Thymus (tissue), 11 donors: Measurements from ENCODE around the gene TEKTIP1. TPM values are rescaled to one million over a fixed set of nuclear protein-coding genes. Genes with fewer than 3 reads are reported as not detected.
"Not testable (repeated sequence)": the region's sequence is repeated elsewhere in the genome, so short reads cannot be mapped to it uniquely, and the experiment has no call there.

ENCODE experiments used
- DNase-seq, 9 donors: peaks; one replicate each; pipeline ENCODE4 v3.0.0-alpha.2; 2013; ENCODE audit warnings: low spot score in 9 of 9, low read depth in 6 of 9, missing footprints in 1 of 9
- H3K27ac ChIP-seq, 2 donors: one replicate each; pipeline ENCODE4 v1.5.1; 2013; ENCODE audit warnings: control low read depth in 1 of 2, low read depth in 1 of 2, low read length in 1 of 2, mild to moderate bottlenecking in 1 of 2, moderate library complexity in 1 of 2
- H3K27me3 ChIP-seq, 2 donors: one replicate each; pipeline ENCODE4 v1.5.1; 2013; ENCODE audit warnings: low read length in 1 of 2; ENCODE audit not compliant: control insufficient read depth in 2 of 2, insufficient read depth in 1 of 2
- H3K36me3 ChIP-seq, 2 donors: one replicate each; pipeline ENCODE4 v1.5.1; 2013; ENCODE audit warnings: low read length in 1 of 2, mild to moderate bottlenecking in 1 of 2, moderate library complexity in 1 of 2; ENCODE audit not compliant: control insufficient read depth in 2 of 2, insufficient read depth in 2 of 2
- H3K4me1 ChIP-seq, 2 donors: one replicate each; pipeline ENCODE4 v1.5.1; 2013; ENCODE audit warnings: low read length in 2 of 2; ENCODE audit not compliant: control insufficient read depth in 2 of 2, insufficient read depth in 2 of 2
- H3K4me3 ChIP-seq, 2 donors: one replicate each; pipeline ENCODE4 v1.5.1; 2013; ENCODE audit warnings: low read length in 2 of 2, control low read depth in 1 of 2, mild to moderate bottlenecking in 1 of 2
- H3K9me3 ChIP-seq, 2 donors: one replicate each; pipeline ENCODE4 v1.5.1; 2013; ENCODE audit warnings: low read length in 1 of 2, mild to moderate bottlenecking in 1 of 2; ENCODE audit not compliant: control insufficient read depth in 2 of 2, insufficient read depth in 1 of 2
- WGBS: extraction: QIAGEN DNeasy Blood & Tissue Kit; methylation state at CpG from one replicate; pipeline ENCODE4 v1.1.7; 2013; 5-methylcytosine and 5-hydroxymethylcytosine counted together
- polyA plus RNA-seq: library from polyadenylated mRNA; stranded (reverse); fragments of 200-250 nt; gene quantifications from one replicate; pipeline ENCODE4 v1.2.3, GENCODE V29; 2013
- total RNA-seq: library from RNA; stranded (reverse); fragments of 120-200 nt; gene quantifications from one replicate; pipeline ENCODE4 v1.2.4, GENCODE V29; 2013
- donor health status: healthy.

TEKTIP1 gene
- total and polyA plus RNA-seq, 2 donors: 0.61 to 4.9 TPM

GRCh38 chr19:3526507-3527237 lies 12.3 kb upstream of the TEKTIP1 start:
- H3K9me3 ChIP-seq: no peaks in the 10 kb centered on the region
- no peak overlapping the region for H3K4me3 ChIP-seq
- H3K27me3 ChIP-seq: no peaks in the 10 kb centered on the region
- no peak overlapping the region for H3K27ac ChIP-seq
- DNase-seq: no peak
- WGBS: 98% methylated on average over 28 of the region's 28 CpGs
- H3K4me1 ChIP-seq: no peaks in the 10 kb centered on the region
- H3K36me3 ChIP-seq: peaks cover 68 to 83% of the 10 kb centered on the region in 2 donors

GRCh38 chr19:3527238-3527910 lies 11.6 kb upstream of the TEKTIP1 start:
- Histone ChIP-seq H3K36me3 (peaks cover 75 to 83% of the 10 kb centered on the region in 2 donors), H3K27ac (no peak overlapping the region), H3K4me1 (no peaks in the 10 kb centered on the region), H3K4me3 (no peak overlapping the region), H3K27me3 (no peaks in the 10 kb centered on the region), H3K9me3 (no peaks in the 10 kb centered on the region)
- over 99% methylated on average over 21 of the region's 21 CpGs for WGBS
- DNase-seq: no peak

- Histone ChIP-seq H3K4me1 (no peaks in the 10 kb centered on the region), H3K36me3 (peaks cover 77 to 83% of the 10 kb centered on the region in 2 donors), H3K4me3 (no peak overlapping the region), H3K27me3 (no peaks in the 10 kb centered on the region), H3K9me3 (no peaks in the 10 kb centered on the region), H3K27ac (no peak overlapping the region)
- over 99% methylated on average over 14 of the region's 14 CpGs for WGBS
- DNase-seq: no peak
Observed at GRCh38 chr19:3528080-3528479, 10.9 kb upstream of the TEKTIP1 start.

GRCh38 chr19:3528539-3529211 lies 10.3 kb upstream of the TEKTIP1 start:
- Histone ChIP-seq H3K27me3 (no peaks in the 10 kb centered on the region), H3K36me3 (peaks cover 77 to 83% of the 10 kb centered on the region in 2 donors), H3K4me1 (no peaks in the 10 kb centered on the region), H3K9me3 (no peaks in the 10 kb centered on the region), H3K4me3 (no peak overlapping the region), H3K27ac (no peak overlapping the region)
- DNase-seq: no peak
- WGBS: 98% methylated on average over 20 of the region's 20 CpGs

GRCh38 chr19:3529299-3529698 lies 9.7 kb upstream of the TEKTIP1 start:
- H3K4me3 ChIP-seq, H3K4me1 ChIP-seq, H3K9me3 ChIP-seq, H3K27ac ChIP-seq, H3K27me3 ChIP-seq, DNase-seq: not testable (repeated sequence)
- WGBS: 97% methylated on average over 7 of the region's 7 CpGs
- peaks cover 75 to 83% of the 10 kb centered on the region in 2 donors for H3K36me3 ChIP-seq

GRCh38 chr19:3530389-3530788 lies 8.6 kb upstream of the TEKTIP1 start:
- DNase-seq: no peak
- Histone ChIP-seq H3K27me3 (no peaks in the 10 kb centered on the region), H3K4me3 (no peak overlapping the region), H3K36me3 (peaks cover 76 to 84% of the 10 kb centered on the region in 2 donors), H3K4me1 (no peaks in the 10 kb centered on the region), H3K27ac (no peak overlapping the region), H3K9me3 (no peaks in the 10 kb centered on the region)
- 98% methylated on average over 12 of the region's 12 CpGs for WGBS

- Histone ChIP-seq H3K27ac (no peak overlapping the region), H3K9me3 (no peaks in the 10 kb centered on the region), H3K27me3 (no peaks in the 10 kb centered on the region), H3K36me3 (peaks cover 76 to 85% of the 10 kb centered on the region in 2 donors), H3K4me1 (no peaks in the 10 kb centered on the region), H3K4me3 (no peak overlapping the region)
- WGBS: 98% methylated on average over 29 of the region's 29 CpGs
- DNase-seq: no peak
Observed at GRCh38 chr19:3531716-3532115, 7.3 kb upstream of the TEKTIP1 start.

GRCh38 chr19:3532154-3532786 lies 6.7 kb upstream of the TEKTIP1 start:
- WGBS: 97% methylated on average over 33 of the region's 33 CpGs
- no peak for DNase-seq
- no peak overlapping the region for H3K27ac ChIP-seq

GRCh38 chr19:3533033-3533432 lies 5.9 kb upstream of the TEKTIP1 start:
- Histone ChIP-seq H3K4me1 (no peaks in the 10 kb centered on the region), H3K4me3 (no peak overlapping the region), H3K36me3 (peaks cover 70 to 78% of the 10 kb centered on the region in 2 donors), H3K9me3 (no peaks in the 10 kb centered on the region), H3K27me3 (no peaks in the 10 kb centered on the region), H3K27ac (no peak overlapping the region)
- WGBS: 97% methylated on average over 17 of the region's 17 CpGs
- DNase-seq: no peak

More at GRCh38 chr19:3532154-3532786, 6.7 kb upstream of the TEKTIP1 start:
- Histone ChIP-seq H3K4me3 (no peak overlapping the region), H3K9me3 (no peaks in the 10 kb centered on the region), H3K36me3 (peaks cover 74 to 80% of the 10 kb centered on the region in 2 donors), H3K4me1 (no peaks in the 10 kb centered on the region), H3K27me3 (no peaks in the 10 kb centered on the region)
